GM12874 (cell line): ENCODE measurements around the gene RPL12.

Experiments
- TF ChIP-seq, protein P1 (sequence below): IDR thresholded peaks from 2 replicates; pipeline ENCODE4 v1.5.1; 2011; ENCODE audit warnings: low read depth, mild to moderate bottlenecking, control low read depth, low read length, moderate library complexity; ENCODE audit not compliant: insufficient read depth

The RPL12 gene

GRCh38 chr9:127411122-127411521 is 40.1 kb downstream of the RPL12 start:
- TF ChIP-seq, protein P1, sequence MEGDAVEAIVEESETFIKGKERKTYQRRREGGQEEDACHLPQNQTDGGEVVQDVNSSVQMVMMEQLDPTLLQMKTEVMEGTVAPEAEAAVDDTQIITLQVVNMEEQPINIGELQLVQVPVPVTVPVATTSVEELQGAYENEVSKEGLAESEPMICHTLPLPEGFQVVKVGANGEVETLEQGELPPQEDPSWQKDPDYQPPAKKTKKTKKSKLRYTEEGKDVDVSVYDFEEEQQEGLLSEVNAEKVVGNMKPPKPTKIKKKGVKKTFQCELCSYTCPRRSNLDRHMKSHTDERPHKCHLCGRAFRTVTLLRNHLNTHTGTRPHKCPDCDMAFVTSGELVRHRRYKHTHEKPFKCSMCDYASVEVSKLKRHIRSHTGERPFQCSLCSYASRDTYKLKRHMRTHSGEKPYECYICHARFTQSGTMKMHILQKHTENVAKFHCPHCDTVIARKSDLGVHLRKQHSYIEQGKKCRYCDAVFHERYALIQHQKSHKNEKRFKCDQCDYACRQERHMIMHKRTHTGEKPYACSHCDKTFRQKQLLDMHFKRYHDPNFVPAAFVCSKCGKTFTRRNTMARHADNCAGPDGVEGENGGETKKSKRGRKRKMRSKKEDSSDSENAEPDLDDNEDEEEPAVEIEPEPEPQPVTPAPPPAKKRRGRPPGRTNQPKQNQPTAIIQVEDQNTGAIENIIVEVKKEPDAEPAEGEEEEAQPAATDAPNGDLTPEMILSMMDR: no peak

DNA sequence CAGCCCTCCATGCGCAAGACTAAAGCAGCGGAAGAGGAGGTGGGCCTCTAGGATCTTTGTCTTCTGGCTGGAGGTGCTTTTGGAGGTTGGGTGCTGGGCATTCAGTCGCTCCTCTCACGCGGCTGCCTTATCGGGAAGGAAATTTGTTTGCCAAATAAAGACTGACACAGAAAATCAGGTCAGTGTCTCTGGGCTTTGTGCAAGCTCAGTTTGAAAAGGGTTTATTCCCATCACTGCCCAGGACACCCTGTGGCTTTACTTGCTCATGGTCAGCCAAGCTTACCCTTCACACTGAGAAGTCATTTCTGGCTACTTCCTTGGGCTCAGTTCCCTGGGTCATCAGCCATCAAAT is 43.7 kb downstream of the RPL12 start:
- TF ChIP-seq, protein P1: no peak

- TF ChIP-seq, protein P1: no peak
Measured at GRCh38 chr9:127406799-127407491, 44.3 kb downstream of the RPL12 start.

DNA sequence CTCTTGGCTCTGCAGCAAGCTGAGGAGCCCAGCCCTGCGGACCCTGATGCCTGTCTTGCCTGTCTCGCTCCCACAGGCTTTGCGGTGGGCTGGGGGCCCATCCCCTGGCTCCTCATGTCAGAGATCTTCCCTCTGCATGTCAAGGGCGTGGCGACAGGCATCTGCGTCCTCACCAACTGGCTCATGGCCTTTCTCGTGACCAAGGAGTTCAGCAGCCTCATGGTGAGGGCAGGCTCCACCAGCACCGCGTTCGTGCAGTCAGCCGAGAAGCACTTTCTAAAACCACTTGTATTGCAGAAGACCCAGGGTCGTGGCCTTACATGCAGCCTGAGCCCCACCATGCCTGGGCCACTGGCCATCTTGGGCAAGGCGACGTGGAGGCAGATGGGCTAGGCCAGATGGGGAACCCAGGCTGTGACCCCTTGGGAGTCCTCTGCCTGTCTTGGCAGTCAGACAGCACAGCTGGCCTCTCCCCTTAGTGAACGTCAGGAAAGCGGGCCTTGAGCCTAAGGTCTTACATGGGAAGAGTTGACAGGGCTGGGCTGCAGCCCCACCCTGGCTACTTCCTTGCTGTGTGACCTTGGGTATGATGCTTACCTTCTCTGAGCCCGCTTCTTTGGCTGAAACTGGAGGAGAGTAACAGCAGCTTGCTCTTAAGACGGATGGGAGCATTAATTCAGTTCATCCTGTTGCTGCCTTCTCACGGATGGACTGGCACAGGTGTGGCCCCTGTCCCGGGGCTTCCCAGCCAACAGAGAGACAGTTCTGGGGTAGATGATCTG is 45.7 kb downstream of the RPL12 start:
- TF ChIP-seq, protein P1: no peak

- TF ChIP-seq, protein P1: no peak
Measured at GRCh38 chr9:127404631-127405030, 46.6 kb downstream of the RPL12 start.

GRCh38 chr9:127403507-127404192 is 47.6 kb downstream of the RPL12 start:
- TF ChIP-seq, protein P1: no peak

- TF ChIP-seq, protein P1: no peak
Measured at GRCh38 chr9:127402401-127403090, 48.7 kb downstream of the RPL12 start.
